Raji (cell line): ENCODE results near the gene MAP3K2.

Experiments used
- POLR2A ChIP-seq: IDR thresholded peaks from 2 replicates; pipeline ENCODE4 v1.6.1; 2011; ENCODE audit warnings: low read depth, low read length, control low read depth; ENCODE audit not compliant: insufficient read depth

Gene MAP3K2

DNA sequence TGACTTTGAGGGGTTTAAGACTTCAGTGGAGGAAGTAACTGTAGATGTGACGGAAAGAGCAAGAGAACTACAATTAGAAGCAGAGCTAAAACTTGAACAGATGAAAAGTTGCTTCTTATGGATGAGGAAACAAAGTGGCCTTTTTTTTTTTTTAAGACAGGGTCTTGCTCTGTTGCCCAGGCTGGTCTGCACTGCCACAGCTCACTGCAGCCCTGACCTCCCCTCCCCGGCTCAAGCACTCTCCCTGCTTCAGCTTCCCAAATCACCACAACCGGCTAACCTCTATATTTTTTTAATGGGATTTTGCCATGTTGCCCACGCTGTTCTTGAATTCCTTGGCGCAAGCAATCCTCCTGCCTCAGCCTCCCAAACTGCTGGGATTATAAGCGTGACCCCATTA, 3.2 kb downstream of the MAP3K2 start:
- TF ChIP-seq POLR2A: no peak

DNA sequence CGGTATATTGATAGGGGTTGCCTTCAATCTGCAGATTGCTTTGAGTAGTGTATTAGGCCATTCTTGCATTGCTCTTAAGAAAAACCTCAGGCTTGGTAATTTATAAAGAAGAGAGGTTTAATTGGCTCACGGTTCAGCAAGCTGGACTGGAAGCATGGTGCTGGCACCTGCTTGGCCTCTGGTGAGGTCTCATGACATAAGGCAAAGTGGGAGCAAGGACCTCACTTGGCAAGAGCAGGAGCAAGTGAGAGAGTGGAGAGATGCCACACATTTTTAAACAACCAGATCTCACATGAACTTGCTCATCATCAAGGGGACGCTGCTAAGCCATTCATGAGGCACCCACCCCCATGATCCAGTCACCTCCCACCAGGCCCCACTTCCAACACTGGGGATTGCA, 4.9 kb downstream of the MAP3K2 start:
- no peak for TF ChIP-seq POLR2A

DNA sequence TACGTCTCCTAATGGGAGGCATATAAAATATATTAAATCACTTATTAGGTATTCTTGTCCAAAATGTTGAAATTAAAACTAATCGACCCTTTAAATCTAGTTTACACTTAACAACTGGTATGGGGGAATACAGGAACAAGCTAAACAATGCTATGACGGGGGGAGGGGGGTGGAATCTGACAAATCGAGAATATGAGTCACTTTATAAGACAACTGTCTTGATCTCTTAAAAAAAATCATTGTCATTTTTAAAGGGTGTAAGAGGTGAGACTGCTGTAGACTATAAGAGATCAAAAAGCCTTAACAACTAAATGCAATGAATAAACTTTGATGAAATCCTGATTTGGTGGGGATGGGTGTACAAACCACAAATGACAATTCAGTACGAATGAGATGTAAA, 6.0 kb downstream of the MAP3K2 start:
- TF ChIP-seq POLR2A: no peak

DNA sequence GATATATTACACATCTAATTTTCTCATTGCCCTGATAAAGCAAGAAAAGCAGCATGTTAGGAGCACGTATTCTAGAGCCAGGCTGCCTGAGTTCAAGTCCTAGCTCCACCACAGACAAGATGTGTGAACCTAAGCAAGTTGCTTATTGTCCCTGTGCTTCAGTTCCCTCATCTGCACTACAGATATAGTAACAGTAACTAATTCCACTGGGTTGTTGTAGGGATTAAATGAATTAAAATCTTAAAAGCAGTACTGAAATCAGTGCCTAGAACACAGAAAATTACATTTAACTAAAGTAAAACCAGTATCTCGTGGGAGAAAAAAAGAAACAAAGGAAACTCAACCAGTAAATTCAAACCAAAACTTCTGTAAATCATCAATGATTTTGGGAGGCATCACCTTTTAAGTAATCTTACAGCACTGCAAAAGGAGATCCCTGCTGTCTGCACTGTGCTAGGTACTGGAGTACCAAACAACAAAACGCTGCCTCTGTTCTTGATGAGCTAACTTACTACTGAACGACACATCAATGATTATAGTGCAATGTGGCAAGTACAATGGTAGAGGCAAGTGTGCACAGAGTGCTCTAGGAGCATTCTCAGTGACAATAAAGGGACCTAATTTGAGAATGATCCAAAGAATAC, 7.9 kb downstream of the MAP3K2 start:
- no peak for TF ChIP-seq POLR2A

DNA sequence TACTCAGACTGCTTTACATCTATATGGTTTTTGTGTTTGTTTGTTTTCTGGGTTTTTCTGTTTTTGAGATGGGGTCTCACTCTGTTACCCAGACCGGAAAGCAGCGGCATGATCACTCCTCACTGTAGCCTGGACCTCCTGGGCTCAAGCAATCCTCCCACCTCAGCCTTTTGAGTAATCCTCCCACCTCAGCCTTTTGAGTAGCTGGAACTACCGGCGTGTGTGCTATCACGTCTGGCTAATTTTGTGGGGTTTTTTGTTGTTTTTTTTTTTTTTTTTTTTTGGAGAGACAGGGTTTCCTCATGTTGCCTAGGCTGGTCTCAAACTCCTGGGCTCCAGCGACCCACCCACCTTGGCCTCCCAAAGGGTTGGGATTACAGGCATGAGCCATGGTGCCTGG, 9.1 kb downstream of the MAP3K2 start:
- TF ChIP-seq POLR2A: no peak

DNA sequence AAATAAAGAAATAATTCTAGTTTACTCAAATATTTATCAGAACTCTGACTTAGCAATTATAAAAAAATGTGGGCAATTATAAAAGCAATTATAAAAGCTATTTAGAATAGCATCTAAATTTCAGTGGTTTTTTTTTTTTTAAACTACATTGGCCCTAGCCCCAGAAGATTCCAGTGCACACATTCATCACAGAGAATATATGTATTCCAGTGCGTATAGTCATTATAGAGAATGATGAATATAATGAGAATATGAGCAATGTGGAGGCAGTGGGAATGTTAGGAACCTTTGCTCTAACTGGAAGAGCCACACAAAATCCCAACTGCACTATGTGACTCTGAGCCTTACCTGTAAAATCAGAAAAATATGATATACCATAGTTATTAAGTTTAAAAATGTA, 10.5 kb downstream of the MAP3K2 start:
- TF ChIP-seq POLR2A: no peak

DNA sequence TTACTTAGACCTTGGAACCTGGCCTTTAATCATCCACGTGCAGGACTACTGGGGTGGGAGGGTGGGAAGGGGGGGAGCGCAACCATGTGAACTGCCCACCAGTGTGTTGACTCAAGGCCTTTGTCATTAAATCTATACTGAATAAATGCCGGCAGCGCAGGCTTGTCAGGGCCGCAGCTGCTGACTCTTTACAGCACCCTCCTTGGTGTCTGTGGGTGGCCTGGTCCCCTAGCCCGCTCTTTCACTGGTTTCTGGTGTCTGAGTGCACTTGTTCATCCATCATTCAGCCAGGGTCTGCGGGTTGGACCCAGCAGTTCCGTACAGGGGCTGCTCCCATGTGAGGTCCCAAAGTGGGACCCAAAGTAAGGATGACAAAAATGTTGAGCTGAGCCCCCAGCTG, 11.5 kb downstream of the MAP3K2 start:
- TF ChIP-seq POLR2A: no peak

DNA sequence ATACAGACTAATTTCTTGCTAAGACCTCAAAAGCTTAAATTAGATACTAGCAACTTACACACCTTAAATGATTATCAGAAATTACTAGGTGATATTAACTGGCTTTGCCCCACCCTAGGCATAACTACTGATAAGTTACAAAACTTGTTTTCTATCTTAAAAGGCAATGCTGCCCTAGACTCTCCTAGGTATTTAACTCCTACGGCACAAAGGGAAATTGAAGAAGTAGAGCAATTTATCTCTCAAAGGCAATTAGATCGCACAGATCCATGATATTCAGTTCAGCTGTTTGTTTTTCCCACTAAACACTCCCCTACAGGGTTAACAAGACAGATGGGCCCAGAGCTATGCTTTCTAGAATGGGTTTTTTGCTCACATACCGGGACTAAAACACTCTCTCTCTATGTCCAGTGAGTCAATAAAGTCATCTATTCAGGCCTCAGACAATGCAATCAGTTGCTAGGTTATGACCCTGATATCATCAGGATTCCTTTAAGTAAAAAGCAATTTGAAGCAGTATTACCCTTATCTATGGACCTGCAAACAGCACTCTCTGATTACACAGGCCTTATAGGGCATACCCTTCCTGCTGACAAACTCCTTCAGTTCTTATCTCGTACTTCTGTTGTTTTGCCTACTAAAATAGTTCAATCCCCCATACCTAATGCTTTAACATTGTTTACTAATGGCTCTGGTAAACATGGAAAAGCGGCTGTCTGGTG, 14.3 kb downstream of the MAP3K2 start:
- no peak for TF ChIP-seq POLR2A

DNA sequence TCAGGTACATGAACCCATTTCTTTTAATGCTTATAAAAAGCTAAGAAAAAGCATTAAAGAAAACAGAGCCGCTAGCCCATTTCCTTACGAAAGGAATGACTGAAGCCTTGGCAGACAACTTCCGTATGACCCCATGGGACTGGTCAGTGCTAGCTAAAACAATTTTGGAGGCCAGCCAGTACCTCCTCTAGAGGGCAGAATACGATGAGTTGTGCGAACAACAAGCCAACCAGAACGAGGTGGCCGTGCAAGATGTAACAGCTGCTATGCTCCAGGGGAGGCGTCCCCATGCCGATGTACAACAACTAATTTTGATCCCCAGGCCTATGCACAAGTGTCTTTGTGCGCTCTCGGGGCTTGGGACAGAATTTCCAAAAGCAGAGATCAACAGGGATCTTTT, 16.7 kb downstream of the MAP3K2 start:
- no peak for TF ChIP-seq POLR2A

DNA sequence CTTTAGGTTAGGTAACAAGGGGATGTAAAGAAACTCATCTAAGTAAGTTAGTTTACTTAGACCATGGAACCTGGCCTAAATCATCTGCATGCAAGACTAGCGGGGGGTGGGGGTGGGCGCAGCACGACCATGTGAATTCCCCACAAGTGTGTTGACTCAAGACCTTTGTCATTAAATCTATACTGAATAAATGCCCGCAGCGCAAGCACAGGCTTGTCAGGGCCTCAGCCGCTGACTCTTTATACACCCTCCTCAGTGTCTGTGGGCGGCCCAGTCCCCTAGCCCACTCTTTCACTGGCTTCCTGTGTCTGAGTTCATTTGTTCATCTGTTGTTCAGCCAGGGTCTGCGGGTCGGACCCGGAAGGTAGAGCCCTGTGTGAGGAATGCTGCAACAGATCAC, 17.8 kb downstream of the MAP3K2 start:
- no peak for TF ChIP-seq POLR2A

DNA sequence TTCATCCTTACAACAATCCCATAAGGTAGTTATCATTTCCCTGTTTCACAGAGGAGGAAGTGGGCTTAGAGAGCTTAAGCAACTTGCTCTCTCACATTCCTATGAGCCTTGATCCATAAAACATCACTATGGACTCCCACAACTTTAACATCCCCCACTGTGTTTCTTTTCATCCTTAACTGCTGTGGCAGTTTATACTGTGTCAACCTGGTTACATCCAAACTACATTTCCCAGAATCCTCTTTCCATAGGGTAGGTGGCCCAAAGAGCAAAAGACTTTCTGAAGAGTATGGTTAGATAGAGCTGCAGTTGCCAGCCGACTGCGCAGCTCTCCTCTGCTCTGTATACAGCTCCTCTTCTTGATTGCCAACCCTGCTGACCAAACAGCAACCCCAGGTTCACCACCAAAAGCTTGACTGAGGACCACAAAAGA, 22.5 kb downstream of the MAP3K2 start:
- no peak for TF ChIP-seq POLR2A

DNA sequence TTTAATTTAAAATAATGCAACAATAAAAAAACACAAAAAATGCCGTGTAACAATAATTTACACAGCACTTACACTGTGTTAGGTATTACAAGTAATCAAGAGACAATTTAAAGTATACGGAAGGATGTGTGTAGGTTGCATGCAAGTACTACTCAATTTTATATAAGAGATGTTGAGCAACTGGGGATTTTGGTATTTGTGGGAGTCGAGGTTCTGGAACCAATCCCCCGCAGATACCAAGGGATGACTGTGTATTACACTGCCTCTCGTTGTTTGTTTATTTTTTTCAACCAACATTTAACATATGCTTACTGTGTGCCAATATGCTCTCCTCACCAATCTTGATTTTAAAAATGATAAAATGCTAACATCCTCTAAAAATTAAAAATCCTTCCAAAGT, 24.8 kb downstream of the MAP3K2 start:
- TF ChIP-seq POLR2A: no peak

DNA sequence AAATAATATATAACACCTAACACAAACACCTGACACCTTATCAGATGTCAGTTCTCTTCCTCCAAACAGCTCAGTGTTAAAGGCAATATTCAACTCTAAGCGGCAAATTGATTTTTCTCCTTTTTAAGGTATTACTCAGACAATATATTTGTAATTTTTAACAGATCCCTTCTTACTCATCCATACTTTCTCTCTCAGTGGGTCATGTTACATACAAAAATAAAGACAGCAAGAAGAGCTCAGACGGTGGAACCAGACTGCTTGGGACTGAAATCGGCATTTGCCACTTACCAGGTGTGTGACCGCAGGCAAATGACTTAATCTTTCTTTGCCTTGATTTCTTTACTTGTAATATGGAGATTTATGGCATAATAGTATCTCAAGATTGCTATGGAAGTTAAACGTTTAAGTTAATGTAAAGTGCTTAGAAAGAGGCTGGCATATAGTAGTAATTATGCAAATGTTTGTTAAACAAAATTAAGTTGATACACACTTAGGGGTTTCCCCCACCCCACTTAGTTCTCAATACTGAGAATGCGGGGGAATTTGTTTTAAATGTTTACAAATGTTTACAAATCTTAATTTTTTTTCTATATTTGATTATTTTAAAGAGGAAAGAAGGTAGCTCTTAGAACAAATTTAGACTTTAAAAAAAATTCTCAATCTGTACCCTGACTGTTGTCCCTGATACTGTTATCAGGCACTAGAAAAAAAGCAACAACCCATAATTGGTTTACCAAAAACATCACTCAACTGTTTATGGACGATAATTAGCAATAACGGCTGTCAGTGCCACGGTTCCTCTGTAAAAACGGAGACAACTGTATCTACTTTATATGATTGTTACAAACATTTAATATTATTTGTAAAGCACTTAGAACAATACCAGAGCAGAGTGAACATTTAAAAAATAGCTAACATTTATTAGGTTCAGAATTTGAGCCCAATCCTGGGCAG, 25.6 kb downstream of the MAP3K2 start:
- no peak for TF ChIP-seq POLR2A

DNA sequence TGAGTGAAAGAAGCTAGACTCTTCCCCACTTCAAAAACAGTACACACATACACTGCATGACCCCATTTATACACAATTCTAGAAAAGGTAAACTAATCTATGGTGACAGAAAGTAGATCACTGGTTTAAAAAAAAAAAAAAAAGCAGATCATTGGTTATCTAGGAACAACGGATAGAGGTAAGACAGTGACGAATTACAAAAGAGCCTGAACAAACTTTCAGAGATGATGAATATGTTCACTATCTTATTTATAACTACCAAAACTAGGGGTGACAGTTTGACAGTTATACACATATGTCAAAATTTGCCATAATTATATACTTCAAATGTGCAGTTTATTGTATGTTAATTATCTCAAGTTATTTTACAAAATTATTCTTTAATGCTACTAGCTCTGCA, 27.5 kb downstream of the MAP3K2 start:
- no peak for TF ChIP-seq POLR2A

DNA sequence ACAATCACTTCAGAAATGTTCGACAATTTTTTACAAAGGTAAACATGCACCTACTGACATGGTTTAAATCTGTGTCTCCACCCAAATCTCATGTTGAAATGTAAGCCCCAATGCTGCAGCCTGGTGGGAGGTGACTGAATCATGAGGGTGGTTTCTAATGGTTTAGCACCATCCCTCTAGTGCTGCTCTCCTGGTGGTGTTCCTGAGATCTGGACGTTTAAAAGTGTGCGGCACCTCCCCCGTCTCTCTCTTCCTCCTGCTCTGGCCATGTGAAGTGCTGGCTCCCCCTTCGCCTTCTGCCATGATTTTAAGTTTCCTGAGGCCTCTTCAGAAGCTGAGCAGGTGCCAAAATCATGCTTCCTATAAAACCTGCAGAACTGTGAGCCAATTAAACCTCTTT, 28.3 kb downstream of the MAP3K2 start:
- no peak for TF ChIP-seq POLR2A

DNA sequence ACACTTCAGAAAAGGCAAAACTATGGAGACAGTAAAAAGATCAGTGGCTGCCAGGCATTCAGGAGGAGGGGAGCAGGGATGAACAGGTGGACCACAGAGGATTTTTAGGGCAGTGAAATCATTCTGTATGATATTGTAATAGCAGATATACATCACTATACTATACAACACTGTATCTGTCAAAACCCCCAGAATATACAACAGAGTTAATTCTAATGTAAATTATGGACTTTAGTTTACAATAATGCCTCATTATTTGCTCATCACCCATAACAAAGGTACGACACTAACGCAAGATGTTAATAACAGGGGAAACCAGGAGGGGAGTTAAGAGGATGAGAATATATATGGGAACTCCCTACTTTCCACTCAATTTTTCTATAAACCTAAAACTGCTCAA, 28.8 kb downstream of the MAP3K2 start:
- TF ChIP-seq POLR2A: no peak
